SK-N-SH (cell line): ENCODE results near the gene BCAR1. TPM values are rescaled to one million over a fixed set of nuclear protein-coding genes. Genes with fewer than 3 reads are reported as not detected.

ENCODE experiments used
- CTCF ChIA-PET: fragments of 300-600, 350-600 bp; formaldehyde crosslinking; extraction: SDS; loops from one replicate; lab custom pipeline; 2021; lab: Yijun Ruan, JAX
- POLR2A ChIA-PET: fragments of 350-600 bp; sonication (Branson Sonifier 250); formaldehyde crosslinking; extraction: SDS; loops from one replicate; lab custom pipeline; 2020; ENCODE audit warnings: antibody characterized with exemption, inconsistent platforms; lab: Yijun Ruan, JAX
- DNase-seq: peaks from one replicate; pipeline ENCODE4 v3.0.0; 2012
- H2AFZ ChIP-seq: fragments of 200-600 bp; sonication (generic); 2 replicates; pipeline ENCODE4 v1.8.1; 2016; ENCODE audit warnings: antibody characterized with exemption, mild to moderate bottlenecking, low read depth
- H3F3A ChIP-seq: fragments of 200-600 bp; sonication (generic); replicated peaks from 2 replicates; pipeline ENCODE3; 2016; ENCODE audit warnings: antibody characterized with exemption, mild to moderate bottlenecking; ENCODE audit not compliant: insufficient read depth
- H3K27ac ChIP-seq, 2 experiments: fragments of 200-500 bp in 1 of 2; fragments of 200-600 bp in 1 of 2; sonication (Bioruptor generic) in 1 of 2; sonication (generic), shearing (Covaris generic) in 1 of 2; 2 replicates each; pipeline versions ENCODE4 v1.5.1 to v1.6.1; 2014 to 2016; ENCODE audit warnings: low read depth in 2 of 2, inconsistent platforms in 1 of 2, low read length in 1 of 2, mild to moderate bottlenecking in 1 of 2, mixed read lengths in 1 of 2
- H3K27me3 ChIP-seq: fragments of 200-600 bp; sonication (generic), shearing (Covaris generic); 2 replicates; pipeline ENCODE4 v1.6.1; 2016; ENCODE audit warnings: mixed run types; ENCODE audit not compliant: insufficient read depth
- H3K36me3 ChIP-seq, 2 experiments: fragments of 200-500 bp in 1 of 2; fragments of 200-600 bp in 1 of 2; sonication (Bioruptor generic) in 1 of 2; sonication (generic) in 1 of 2; replicated peaks in 1 of 2; 2 replicates each; pipeline versions ENCODE3 to v1.5.1; 2014 to 2016; ENCODE audit warnings: low read length in 1 of 2, mild to moderate bottlenecking in 1 of 2; ENCODE audit not compliant: insufficient read depth in 2 of 2, control insufficient read depth in 1 of 2
- H3K4me1 ChIP-seq, 2 experiments: fragments of 200-500 bp in 1 of 2; fragments of 200-600 bp in 1 of 2; sonication (Bioruptor generic) in 1 of 2; sonication (generic), shearing (Covaris generic) in 1 of 2; 2 replicates each; pipeline versions ENCODE4 v1.5.1 to v1.6.1; 2014 to 2016; ENCODE audit warnings: low read depth in 1 of 2, low read length in 1 of 2, mixed run types in 1 of 2; ENCODE audit not compliant: insufficient read depth in 2 of 2, control insufficient read depth in 1 of 2
- H3K4me2 ChIP-seq: fragments of 200-600 bp; sonication (generic), shearing (Covaris generic); 2 replicates; pipeline ENCODE4 v1.6.1; 2017; ENCODE audit warnings: mixed run types
- H3K4me3 ChIP-seq, 2 experiments: fragments of 200-500 bp in 1 of 2; fragments of 200-600 bp in 1 of 2; sonication (Bioruptor generic) in 1 of 2; sonication (generic), shearing (Covaris generic) in 1 of 2; 2 replicates each; pipeline versions ENCODE4 v1.5.1 to v1.8.1; 2014 to 2016; ENCODE audit warnings: low read depth in 2 of 2, inconsistent platforms in 1 of 2, low read length in 1 of 2, mild to moderate bottlenecking in 1 of 2, mixed read lengths in 1 of 2, moderate library complexity in 1 of 2
- H3K79me2 ChIP-seq: fragments of 200-600 bp; sonication (generic); 2 replicates; pipeline ENCODE4 v1.8.1; 2017; ENCODE audit warnings: mild to moderate bottlenecking; ENCODE audit not compliant: insufficient read depth
- H3K9ac ChIP-seq: fragments of 200-600 bp; sonication (generic); 2 replicates; pipeline ENCODE4 v1.6.1; 2017; ENCODE audit warnings: mixed run types
- H3K9me2 ChIP-seq: fragments of 200-600 bp; sonication (generic); 2 replicates; pipeline ENCODE4 v1.6.1; 2017; ENCODE audit warnings: mixed run types
- H3K9me3 ChIP-seq: fragments of 200-600 bp; sonication (generic); 2 replicates; pipeline ENCODE4 v1.6.1; 2017; ENCODE audit warnings: mixed run types, mild to moderate bottlenecking, moderate library complexity
- H4K20me1 ChIP-seq: fragments of 200-600 bp; sonication (generic); 2 replicates; pipeline ENCODE4 v1.6.1; 2017; ENCODE audit warnings: mild to moderate bottlenecking, mixed run types; ENCODE audit not compliant: insufficient read depth
- CHD2 ChIP-seq: fragments of 150-350 bp; IDR thresholded peaks from 2 replicates; pipeline ENCODE4 v1.6.1; 2018; ENCODE audit warnings: low read length; ENCODE audit not compliant: partially characterized antibody
- EP300 ChIP-seq, 2 experiments: IDR thresholded peaks; 2 replicates each; pipeline versions ENCODE4 v1.4.0 to v1.6.1; 2012; ENCODE audit warnings: borderline replicate concordance in 1 of 2, low read depth in 1 of 2, low read length in 1 of 2
- EZH2phosphoT487 ChIP-seq: fragments of 200-600 bp; sonication (generic); IDR thresholded peaks from 2 replicates; pipeline ENCODE4 v1.6.1; 2017; ENCODE audit warnings: low read depth, mixed run types, mild to moderate bottlenecking, antibody characterized with exemption, moderate library complexity, borderline replicate concordance
- FOXM1 ChIP-seq: IDR thresholded peaks from 2 replicates; pipeline ENCODE4 v1.4.0; 2012; ENCODE audit warnings: low read depth, mild to moderate bottlenecking
- GABPA ChIP-seq: IDR thresholded peaks from 2 replicates; pipeline ENCODE4 v1.4.0; 2012; ENCODE audit warnings: low read depth, mild to moderate bottlenecking
- MAX ChIP-seq: IDR thresholded peaks from 2 replicates; pipeline ENCODE4 v1.4.0; 2012; ENCODE audit warnings: low read depth
- MEF2A ChIP-seq: IDR thresholded peaks from 2 replicates; pipeline ENCODE4 v1.4.0; 2012; ENCODE audit warnings: low read depth, borderline replicate concordance
- POLR2AphosphoS5 ChIP-seq: IDR thresholded peaks from 2 replicates; pipeline ENCODE4 v1.6.1; 2012; ENCODE audit warnings: low read depth, low read length
- RFX5 ChIP-seq: IDR thresholded peaks from 2 replicates; pipeline ENCODE4 v1.6.1; 2012; ENCODE audit warnings: mild to moderate bottlenecking, improper control_type of control experiment, low read length
- RXRA ChIP-seq: IDR thresholded peaks from 2 replicates; pipeline ENCODE4 v1.4.0; 2012; ENCODE audit warnings: low read depth, mild to moderate bottlenecking, borderline replicate concordance
- SMC3 ChIP-seq: IDR thresholded peaks from 2 replicates; pipeline ENCODE4 v1.6.1; 2012; ENCODE audit warnings: low read depth, low read length, improper control_type of control experiment
- TAF1 ChIP-seq: IDR thresholded peaks from 2 replicates; pipeline ENCODE4 v1.6.1; 2012; ENCODE audit warnings: low read depth, mild to moderate bottlenecking, low read length, moderate library complexity, borderline replicate concordance
- TCF12 ChIP-seq: IDR thresholded peaks from 2 replicates; pipeline ENCODE4 v1.4.0; 2012
- USF1 ChIP-seq: IDR thresholded peaks from 2 replicates; pipeline ENCODE4 v1.4.0; 2012; ENCODE audit warnings: low read depth, borderline replicate concordance
- USF2 ChIP-seq: fragments of 150-350 bp; IDR thresholded peaks from 2 replicates; pipeline ENCODE4 v1.6.1; 2017; ENCODE audit warnings: antibody characterized with exemption, low read length, low read depth, borderline replicate concordance
- WGBS: methylation state at CpG from one replicate; pipeline ENCODE4 v1.1.6; 2017; ENCODE audit warnings: low lambda C conversion rate; 5-methylcytosine and 5-hydroxymethylcytosine counted together
- polyA plus RNA-seq, 3 experiments: library from polyadenylated mRNA; depleted of rRNA; stranded (reverse); fragments of >200 nt; gene quantifications; 2 replicates each; pipeline ENCODE4 v1.2.3, GENCODE V29; 2012
- TF ChIP-seq, protein P1 (sequence below): fragments of 200-600 bp; sonication (generic); IDR thresholded peaks from 2 replicates; pipeline ENCODE4 v1.6.1; 2017; ENCODE audit warnings: antibody characterized with exemption, mild to moderate bottlenecking, moderate library complexity

Gene BCAR1
- polyA plus RNA-seq, 1 of the 3 experiments (the other 2 are of a cell fraction): 45.1 TPM

GRCh38 chr16:75193265-75193650 is 58.2 kb downstream of the BCAR1 start:
- Histone ChIP-seq H3K4me3 (no peak overlapping the region), H2AFZ (no peak overlapping the region), H3K9me3 (no peaks in the 10 kb centered on the region), H3K4me1 (peaks cover 0 to 6% of the 10 kb centered on the region in 2 experiments; a peak in 1 of 4 replicates)
- TF ChIP-seq EZH2phosphoT487: no peak
- TF ChIP-seq RXRA: no peak
- TF ChIP-seq FOXM1: no peak
- TF ChIP-seq, protein P1, sequence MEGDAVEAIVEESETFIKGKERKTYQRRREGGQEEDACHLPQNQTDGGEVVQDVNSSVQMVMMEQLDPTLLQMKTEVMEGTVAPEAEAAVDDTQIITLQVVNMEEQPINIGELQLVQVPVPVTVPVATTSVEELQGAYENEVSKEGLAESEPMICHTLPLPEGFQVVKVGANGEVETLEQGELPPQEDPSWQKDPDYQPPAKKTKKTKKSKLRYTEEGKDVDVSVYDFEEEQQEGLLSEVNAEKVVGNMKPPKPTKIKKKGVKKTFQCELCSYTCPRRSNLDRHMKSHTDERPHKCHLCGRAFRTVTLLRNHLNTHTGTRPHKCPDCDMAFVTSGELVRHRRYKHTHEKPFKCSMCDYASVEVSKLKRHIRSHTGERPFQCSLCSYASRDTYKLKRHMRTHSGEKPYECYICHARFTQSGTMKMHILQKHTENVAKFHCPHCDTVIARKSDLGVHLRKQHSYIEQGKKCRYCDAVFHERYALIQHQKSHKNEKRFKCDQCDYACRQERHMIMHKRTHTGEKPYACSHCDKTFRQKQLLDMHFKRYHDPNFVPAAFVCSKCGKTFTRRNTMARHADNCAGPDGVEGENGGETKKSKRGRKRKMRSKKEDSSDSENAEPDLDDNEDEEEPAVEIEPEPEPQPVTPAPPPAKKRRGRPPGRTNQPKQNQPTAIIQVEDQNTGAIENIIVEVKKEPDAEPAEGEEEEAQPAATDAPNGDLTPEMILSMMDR: no peak
- no peak for TF ChIP-seq MEF2A
- TF ChIP-seq POLR2AphosphoS5: no peak
- no peak for TF ChIP-seq EP300 (IDR thresholded peaks at IDR 0.05; ENCODE audit: borderline replicate concordance in 1 of 2, low read depth in 1 of 2, low read length in 1 of 2)
- no peak for TF ChIP-seq TAF1
- no peak for TF ChIP-seq USF1
- TF ChIP-seq RFX5: no peak
- no peak for TF ChIP-seq MAX
- no peak for TF ChIP-seq CHD2
- TF ChIP-seq SMC3: no peak
- TF ChIP-seq USF2: no peak
- TF ChIP-seq GABPA: no peak
- TF ChIP-seq TCF12: no peak
- TF ChIP-seq, all 33 proteins: peak for 0
- H4K20me1 ChIP-seq: no peaks in the 10 kb centered on the region
- no peaks in the 10 kb centered on the region for H3K79me2 ChIP-seq
- no peaks in the 10 kb centered on the region for H3F3A ChIP-seq
- no peaks in the 10 kb centered on the region for H3K9me2 ChIP-seq
- DNase-seq: no peak
- ChIA-PET CTCF (interaction anchor here (1.3 kb wide), 1 partner anchor 41 kb away, joined by 6 read pairs; no protein-coding TSS in a partner anchor), POLR2A (no interaction called here)
- WGBS: 66% methylated on average over 3 of the region's 4 CpGs
- no peaks in the 10 kb centered on the region; the same call in 1 of the 2 replicates for H3K27me3 ChIP-seq
- no peak overlapping the region for H3K9ac ChIP-seq
- no peak overlapping the region for H3K27ac ChIP-seq
- no peaks in the 10 kb centered on the region for H3K36me3 ChIP-seq
- no peak overlapping the region for H3K4me2 ChIP-seq
